ENCODE data around the gene C12orf76. TPM values are rescaled to one million over a fixed set of nuclear protein-coding genes. Genes with fewer than 3 reads are reported as not detected.

C12orf76 gene
- total and polyA plus RNA-seq, 2 experiments from 2014 or later, result 18.5 to 24.6 TPM

- TF ChIP-seq EZH2phosphoT487 (IDR thresholded peaks at IDR 0.05; ENCODE audit: low read depth, severe bottlenecking, unreplicated experiment), result no peak
- TF ChIP-seq EZH2 (IDR thresholded peaks at IDR 0.05; ENCODE audit: borderline replicate concordance), result no peak
- TF ChIP-seq, protein P1, sequence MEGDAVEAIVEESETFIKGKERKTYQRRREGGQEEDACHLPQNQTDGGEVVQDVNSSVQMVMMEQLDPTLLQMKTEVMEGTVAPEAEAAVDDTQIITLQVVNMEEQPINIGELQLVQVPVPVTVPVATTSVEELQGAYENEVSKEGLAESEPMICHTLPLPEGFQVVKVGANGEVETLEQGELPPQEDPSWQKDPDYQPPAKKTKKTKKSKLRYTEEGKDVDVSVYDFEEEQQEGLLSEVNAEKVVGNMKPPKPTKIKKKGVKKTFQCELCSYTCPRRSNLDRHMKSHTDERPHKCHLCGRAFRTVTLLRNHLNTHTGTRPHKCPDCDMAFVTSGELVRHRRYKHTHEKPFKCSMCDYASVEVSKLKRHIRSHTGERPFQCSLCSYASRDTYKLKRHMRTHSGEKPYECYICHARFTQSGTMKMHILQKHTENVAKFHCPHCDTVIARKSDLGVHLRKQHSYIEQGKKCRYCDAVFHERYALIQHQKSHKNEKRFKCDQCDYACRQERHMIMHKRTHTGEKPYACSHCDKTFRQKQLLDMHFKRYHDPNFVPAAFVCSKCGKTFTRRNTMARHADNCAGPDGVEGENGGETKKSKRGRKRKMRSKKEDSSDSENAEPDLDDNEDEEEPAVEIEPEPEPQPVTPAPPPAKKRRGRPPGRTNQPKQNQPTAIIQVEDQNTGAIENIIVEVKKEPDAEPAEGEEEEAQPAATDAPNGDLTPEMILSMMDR (IDR thresholded peaks at IDR 0.05; ENCODE audit: poor library complexity), result no peak
- H3K4me1 ChIP-seq (ENCODE audit: insufficient read depth), result no peaks in the 10 kb centered on the region
- no peaks in the 10 kb centered on the region for H3K36me3 ChIP-seq (replicated peaks; ENCODE audit: insufficient read depth, low read depth)
- WGBS (ENCODE audit: low lambda C conversion rate, missing lambda C conversion rate), result 84% methylated on average over 6 of the region's 6 CpGs
- H3K9me3 ChIP-seq (ENCODE audit: low read depth), result no peaks in the 10 kb centered on the region
- H3K9me2 ChIP-seq (replicated peaks; ENCODE audit: insufficient read depth), result no peaks in the 10 kb centered on the region
- no peaks in the 10 kb centered on the region for H3K79me2 ChIP-seq
- no peak overlapping the region for H3K4me3 ChIP-seq
- no peak overlapping the region for H3K27ac ChIP-seq
- DNase-seq (ENCODE audit: low spot score), result no peak
- H3K4me2 ChIP-seq, result no peak overlapping the region
- no peaks in the 10 kb centered on the region for H3K27me3 ChIP-seq
- no peak overlapping the region for H2AFZ ChIP-seq
- no peaks in the 10 kb centered on the region for H4K20me1 ChIP-seq (ENCODE audit: insufficient read depth, poor library complexity, severe bottlenecking)
These were observed 20.0 kb downstream of the C12orf76 start for GRCh38 chr12:110028323-110028722.

GRCh38 chr12:110024051-110024450 lies 24.3 kb downstream of the C12orf76 start:
- no peaks in the 10 kb centered on the region for H3K9me3 ChIP-seq (ENCODE audit: low read depth)
- no peak for TF ChIP-seq EZH2 (IDR thresholded peaks at IDR 0.05; ENCODE audit: borderline replicate concordance)
- TF ChIP-seq, protein P1 (IDR thresholded peaks at IDR 0.05; ENCODE audit: poor library complexity), result no peak
- TF ChIP-seq EZH2phosphoT487 (IDR thresholded peaks at IDR 0.05; ENCODE audit: low read depth, severe bottlenecking, unreplicated experiment), result no peak
- 89% methylated on average over 2 of the region's 2 CpGs for WGBS (ENCODE audit: low lambda C conversion rate, missing lambda C conversion rate)
- H3K36me3 ChIP-seq (replicated peaks; ENCODE audit: insufficient read depth, low read depth), result no peaks in the 10 kb centered on the region
- no peak overlapping the region for H3K4me2 ChIP-seq
- H3K27me3 ChIP-seq, result no peaks in the 10 kb centered on the region
- no peak overlapping the region for H3K27ac ChIP-seq
- H4K20me1 ChIP-seq (ENCODE audit: insufficient read depth, poor library complexity, severe bottlenecking), result no peaks in the 10 kb centered on the region
- H3K79me2 ChIP-seq, result no peaks in the 10 kb centered on the region
- no peak overlapping the region for H2AFZ ChIP-seq
- H3K9me2 ChIP-seq (replicated peaks; ENCODE audit: insufficient read depth), result no peaks in the 10 kb centered on the region
- DNase-seq (ENCODE audit: low spot score), result no peak
- H3K4me1 ChIP-seq (ENCODE audit: insufficient read depth), result no peaks in the 10 kb centered on the region
- no peak overlapping the region for H3K4me3 ChIP-seq

- TF ChIP-seq, protein P1 (IDR thresholded peaks at IDR 0.05; ENCODE audit: poor library complexity), result no peak
- TF ChIP-seq EZH2phosphoT487 (IDR thresholded peaks at IDR 0.05; ENCODE audit: low read depth, severe bottlenecking, unreplicated experiment), result no peak
- TF ChIP-seq EZH2 (IDR thresholded peaks at IDR 0.05; ENCODE audit: borderline replicate concordance), result no peak
- no peak for DNase-seq (ENCODE audit: low spot score)
- Histone ChIP-seq H3K4me1 (ENCODE audit: insufficient read depth) (no peaks in the 10 kb centered on the region), H3K4me2 (no peak overlapping the region), H3K4me3 (no peak overlapping the region), H3K36me3 (replicated peaks; ENCODE audit: insufficient read depth, low read depth) (no peaks in the 10 kb centered on the region), H3K79me2 (no peaks in the 10 kb centered on the region), H3K9me3 (ENCODE audit: low read depth) (no peaks in the 10 kb centered on the region), H2AFZ (no peak overlapping the region), H4K20me1 (ENCODE audit: insufficient read depth, poor library complexity, severe bottlenecking) (no peaks in the 10 kb centered on the region), H3K9me2 (replicated peaks; ENCODE audit: insufficient read depth) (no peaks in the 10 kb centered on the region), H3K27ac (no peak overlapping the region), H3K27me3 (no peaks in the 10 kb centered on the region)
- 91% methylated on average over 5 of the region's 5 CpGs for WGBS (ENCODE audit: low lambda C conversion rate, missing lambda C conversion rate)
These were observed 25.0 kb downstream of the C12orf76 start for GRCh38 chr12:110023059-110023980.

All from hepatocyte (in vitro differentiated cells).